ENCODE measurements around the gene RNF31. TPM values are rescaled to one million over a fixed set of nuclear protein-coding genes. Genes with fewer than 3 reads are reported as not detected.

Gene RNF31
- total RNA-seq, 4 donors from 2014 or later, result 56.7 to 258 (median 71.2) TPM

DNA sequence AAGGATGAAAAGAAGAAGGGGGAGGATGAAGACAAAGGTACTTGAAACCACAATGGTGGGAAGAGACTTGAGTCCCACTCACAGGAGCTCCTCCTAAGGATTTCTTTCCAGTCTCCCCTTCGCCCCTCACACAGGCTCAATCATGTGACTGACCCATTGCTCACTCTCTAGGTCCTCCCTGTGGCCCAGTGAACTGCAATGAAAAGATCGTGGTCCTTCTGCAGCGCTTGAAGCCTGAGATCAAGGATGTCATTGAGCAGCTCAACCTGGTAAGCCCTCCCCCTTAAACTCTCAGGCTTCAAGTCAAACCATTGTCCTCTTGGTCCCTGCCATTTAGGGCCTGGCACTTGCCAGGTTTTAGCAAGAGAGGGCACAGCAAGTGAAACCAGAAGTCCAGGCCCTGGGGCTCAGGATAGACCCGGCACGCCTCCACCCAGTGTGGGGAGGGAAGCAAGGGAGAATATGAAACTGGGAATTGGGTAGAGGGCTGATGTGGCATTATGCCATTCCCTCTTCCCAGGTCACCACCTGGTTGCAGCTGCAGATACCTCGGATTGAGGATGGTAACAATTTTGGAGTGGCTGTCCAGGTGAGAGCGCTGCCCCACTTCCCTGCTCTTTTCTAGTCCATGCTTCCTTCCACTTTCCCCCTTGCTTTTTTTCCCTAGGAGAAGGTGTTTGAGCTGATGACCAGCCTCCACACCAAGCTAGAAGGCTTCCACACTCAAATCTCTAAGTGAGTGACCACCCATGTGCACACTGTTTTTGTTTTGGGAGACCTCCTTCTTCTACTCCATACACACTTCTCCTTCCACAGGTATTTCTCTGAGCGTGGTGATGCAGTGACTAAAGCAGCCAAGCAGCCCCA is 9.5 kb upstream of the RNF31 start:
- 60 to 85% methylated on average over 1 to 8 of the region's 8 CpGs for WGBS, 2 donors (ENCODE audit: low coverage in 1 of 2)
- in situ Hi-C loops (cut with MboI; ENCODE audit: low pct_ligation_motif_present in 1 of 4, low pct_unique_long_range_greater_than_20kb in 1 of 4, low sequenced_read_pairs in 3 of 4), result no loop called here
- Histone ChIP-seq H3K27me3 (no peaks in the 10 kb centered on the region), H3K27ac (peak overlapping the region in 3 of 4 donors; percentile 93 to 98 (median 97)), H3K4me1 (peaks cover 24 to 54% (median 39%) of the 10 kb centered on the region in 4 donors), H3K4me3 (no peak overlapping the region), H3K36me3 (peaks cover 0 to 19% (median 2%) of the 10 kb centered on the region in 4 donors), H3K9me3 (no peaks in the 10 kb centered on the region)
- TF ChIP-seq, protein P1, sequence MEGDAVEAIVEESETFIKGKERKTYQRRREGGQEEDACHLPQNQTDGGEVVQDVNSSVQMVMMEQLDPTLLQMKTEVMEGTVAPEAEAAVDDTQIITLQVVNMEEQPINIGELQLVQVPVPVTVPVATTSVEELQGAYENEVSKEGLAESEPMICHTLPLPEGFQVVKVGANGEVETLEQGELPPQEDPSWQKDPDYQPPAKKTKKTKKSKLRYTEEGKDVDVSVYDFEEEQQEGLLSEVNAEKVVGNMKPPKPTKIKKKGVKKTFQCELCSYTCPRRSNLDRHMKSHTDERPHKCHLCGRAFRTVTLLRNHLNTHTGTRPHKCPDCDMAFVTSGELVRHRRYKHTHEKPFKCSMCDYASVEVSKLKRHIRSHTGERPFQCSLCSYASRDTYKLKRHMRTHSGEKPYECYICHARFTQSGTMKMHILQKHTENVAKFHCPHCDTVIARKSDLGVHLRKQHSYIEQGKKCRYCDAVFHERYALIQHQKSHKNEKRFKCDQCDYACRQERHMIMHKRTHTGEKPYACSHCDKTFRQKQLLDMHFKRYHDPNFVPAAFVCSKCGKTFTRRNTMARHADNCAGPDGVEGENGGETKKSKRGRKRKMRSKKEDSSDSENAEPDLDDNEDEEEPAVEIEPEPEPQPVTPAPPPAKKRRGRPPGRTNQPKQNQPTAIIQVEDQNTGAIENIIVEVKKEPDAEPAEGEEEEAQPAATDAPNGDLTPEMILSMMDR (IDR thresholded peaks at IDR 0.05), result no peak
- TF ChIP-seq POLR2A (IDR thresholded peaks at IDR 0.05) (no peak), POLR2AphosphoS5 (IDR thresholded peaks at IDR 0.05) (no peak), EP300 (IDR thresholded peaks at IDR 0.05; ENCODE audit: low read depth) (no peak)
- DNase-seq, result no peak
- intact Hi-C loops (cut with DNase I; ENCODE audit: low total_unique reads), result loop anchor here (5.0 kb wide), 1 partner anchor 160 kb away; the partner anchor contains the start of genes DHRS1 and NOP9

DNA sequence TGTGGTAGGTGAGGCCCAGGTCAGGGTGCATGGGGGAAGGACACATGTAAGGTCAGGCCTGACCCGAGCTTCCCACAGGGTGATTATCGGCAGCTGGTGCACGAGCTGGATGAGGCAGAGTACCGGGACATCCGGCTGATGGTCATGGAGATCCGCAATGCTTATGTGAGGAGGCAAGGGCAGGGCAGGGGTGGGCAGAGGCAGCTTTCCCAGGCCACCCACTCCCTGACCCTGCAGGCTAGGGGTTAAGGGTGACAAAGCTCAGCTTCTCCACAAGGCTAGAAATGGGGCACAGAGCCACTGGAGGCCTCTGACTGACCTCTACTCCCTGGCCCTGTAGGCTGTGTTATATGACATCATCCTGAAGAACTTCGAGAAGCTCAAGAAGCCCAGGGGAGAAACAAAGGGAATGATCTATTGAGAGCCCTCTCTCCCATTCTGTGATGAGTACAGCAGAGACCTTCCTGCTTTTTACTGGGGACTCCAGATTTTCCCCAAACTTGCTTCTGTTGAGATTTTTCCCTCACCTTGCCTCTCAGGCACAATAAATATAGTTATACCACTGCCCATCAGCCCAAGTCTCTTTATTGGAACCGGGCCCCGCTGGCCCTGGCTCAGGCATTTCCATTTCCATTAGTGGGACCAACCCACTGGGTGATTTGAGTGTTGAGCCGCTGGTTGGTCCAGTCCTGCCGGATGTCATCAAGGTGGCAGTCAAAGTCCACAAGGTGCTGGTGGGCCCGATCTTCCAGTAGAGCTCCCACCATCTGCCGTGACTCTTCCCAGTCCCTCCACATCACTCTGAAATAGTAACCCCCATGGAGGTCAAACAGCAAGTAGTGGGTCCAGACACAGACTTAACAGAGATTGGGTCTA is 8.7 kb upstream of the RNF31 start:
- Histone ChIP-seq H3K36me3 (peaks cover 0 to 19% (median 2%) of the 10 kb centered on the region in 4 donors), H3K9me3 (no peaks in the 10 kb centered on the region), H3K4me3 (no peak overlapping the region), H3K4me1 (peaks cover 24 to 62% (median 40%) of the 10 kb centered on the region in 4 donors), H3K27ac (no peak overlapping the region), H3K27me3 (no peaks in the 10 kb centered on the region)
- intact Hi-C loops (cut with DNase I; ENCODE audit: low total_unique reads) (loop anchor here (5.0 kb wide), 1 partner anchor 159 kb away; the partner anchor contains the start of genes DHRS1 and NOP9), in situ Hi-C loops (cut with MboI; ENCODE audit: low pct_ligation_motif_present in 1 of 4, low pct_unique_long_range_greater_than_20kb in 1 of 4, low sequenced_read_pairs in 3 of 4) (no loop called here)
- TF ChIP-seq, protein P1 (IDR thresholded peaks at IDR 0.05), result no peak
- TF ChIP-seq POLR2AphosphoS5 (IDR thresholded peaks at IDR 0.05), result no peak
- no peak for TF ChIP-seq POLR2A (IDR thresholded peaks at IDR 0.05)
- TF ChIP-seq EP300 (IDR thresholded peaks at IDR 0.05; ENCODE audit: low read depth), result no peak
- 79 to 88% methylated on average over 3 to 13 of the region's 13 CpGs for WGBS, 2 donors (ENCODE audit: low coverage in 1 of 2)
- DNase-seq, result no peak

DNA sequence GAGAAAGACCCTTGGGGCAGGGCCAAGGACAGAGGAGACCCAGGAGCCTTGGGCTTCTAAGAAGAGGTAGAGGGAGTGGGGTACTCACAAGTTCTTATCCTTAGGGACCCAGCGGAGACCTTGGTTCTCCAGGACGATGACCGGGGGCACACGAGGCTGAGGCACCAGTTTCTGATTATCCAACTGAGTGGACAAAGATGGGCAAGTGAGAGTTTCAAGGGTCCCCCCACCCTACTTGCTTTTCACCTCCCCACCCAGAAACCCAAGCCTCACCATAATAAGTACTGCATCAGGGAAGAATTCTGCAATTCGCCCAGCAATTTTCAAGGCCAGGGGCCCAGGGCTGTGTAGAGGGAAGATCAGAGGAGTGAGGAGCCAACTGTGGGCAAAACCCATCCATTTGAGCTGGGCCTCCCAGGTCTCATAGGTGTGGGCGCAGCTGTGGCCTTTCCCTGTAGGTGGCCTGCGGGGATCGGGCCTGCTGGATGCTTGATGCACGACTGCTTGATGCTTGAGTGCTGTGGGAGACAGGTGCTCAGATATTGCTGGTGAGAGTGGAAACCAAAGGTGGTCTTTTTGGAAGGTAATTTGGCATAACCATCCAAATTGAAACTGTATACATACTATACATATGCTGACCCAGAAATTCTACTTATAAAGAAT is 7.9 kb upstream of the RNF31 start:
- Histone ChIP-seq H3K36me3 (peaks cover 0 to 19% (median 2%) of the 10 kb centered on the region in 4 donors), H3K27me3 (no peaks in the 10 kb centered on the region), H3K27ac (peak overlapping the region; percentile 91 to 99 (median 95)), H3K4me3 (no peak overlapping the region), H3K9me3 (no peaks in the 10 kb centered on the region), H3K4me1 (peaks cover 24 to 69% (median 42%) of the 10 kb centered on the region in 4 donors)
- no peak for DNase-seq
- intact Hi-C loops (cut with DNase I; ENCODE audit: low total_unique reads), result loop anchor here (5.0 kb wide), 1 partner anchor 158 kb away; the partner anchor contains the start of genes DHRS1 and NOP9
- WGBS, 2 donors (ENCODE audit: low coverage in 1 of 2), result 33 to 71% methylated on average over 1 to 9 of the region's 9 CpGs
- TF ChIP-seq POLR2AphosphoS5 (IDR thresholded peaks at IDR 0.05) (no peak), POLR2A (IDR thresholded peaks at IDR 0.05) (no peak)
- in situ Hi-C loops (cut with MboI; ENCODE audit: low pct_ligation_motif_present in 1 of 4, low pct_unique_long_range_greater_than_20kb in 1 of 4, low sequenced_read_pairs in 3 of 4), result no loop called here

DNA sequence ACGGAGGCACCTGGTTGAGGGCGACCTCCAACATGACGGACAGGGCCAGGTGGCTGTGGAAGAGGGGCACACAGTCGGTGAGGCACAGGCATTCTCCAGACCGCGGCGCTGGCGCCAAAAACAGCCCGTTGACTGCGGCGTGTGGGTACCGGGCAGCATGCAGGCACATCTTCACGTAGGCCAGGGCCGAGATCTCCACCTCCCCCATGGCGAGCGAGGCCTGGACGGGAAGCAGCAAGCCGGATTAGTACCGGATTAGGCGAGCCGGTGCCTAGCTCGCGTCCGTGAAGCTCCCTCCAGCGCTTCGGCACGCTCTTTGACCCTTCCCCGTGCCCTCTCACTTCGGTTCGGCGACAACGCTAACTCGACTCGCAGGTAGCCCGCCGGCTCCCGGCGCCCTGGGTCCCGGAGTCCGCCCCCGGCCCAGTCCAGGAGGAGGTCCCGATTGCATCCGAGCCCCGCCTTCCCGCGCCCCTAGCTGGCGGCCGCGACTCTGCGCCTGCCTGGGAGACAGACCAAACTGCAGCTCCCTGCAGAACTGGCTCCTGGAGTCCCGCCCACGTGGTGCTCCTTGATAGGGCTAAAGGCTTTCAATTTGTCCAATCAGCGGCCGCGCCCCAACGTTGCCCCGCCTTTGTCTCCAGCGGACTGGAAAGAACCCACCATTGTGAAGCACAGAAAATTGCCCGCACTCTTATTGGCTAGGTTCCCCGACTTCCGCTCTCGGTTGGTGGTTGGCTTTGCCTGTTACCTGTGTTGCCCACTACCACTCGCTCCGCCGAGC is 6.0 kb upstream of the RNF31 start, which contains the start of gene EMC9:
Gene EMC9, minus strand, starts transcription at position 495 of the 784 bp plus-strand sequence. Its CDS starts 287 bp downstream, at position 208.
- 1% methylated on average over 58 of the region's 65 CpGs; no CpG with 5 or more reads in 1 of the 2 donors for WGBS, 2 donors (ENCODE audit: low coverage in 1 of 2)
- intact Hi-C loops (cut with DNase I; ENCODE audit: low total_unique reads), result no loop called here
- TF ChIP-seq POLR2A (IDR thresholded peaks at IDR 0.05) (peak; percentile 89), EP300 (IDR thresholded peaks at IDR 0.05; ENCODE audit: low read depth) (no peak), POLR2AphosphoS5 (IDR thresholded peaks at IDR 0.05) (peak; percentile 88 to 92 (median 91))
- TF ChIP-seq, protein P1 (IDR thresholded peaks at IDR 0.05), result peak; percentile 49 to 92 (median 69)
- peaks cover 0 to 19% (median 2%) of the 10 kb centered on the region in 4 donors for H3K36me3 ChIP-seq
- in situ Hi-C loops (cut with MboI; ENCODE audit: low pct_ligation_motif_present in 1 of 4, low pct_unique_long_range_greater_than_20kb in 1 of 4, low sequenced_read_pairs in 3 of 4), result no loop called here
- peak within 1 kb of the TSS; percentile 91 to 99 (median 95) for H3K27ac ChIP-seq
- H3K4me3 ChIP-seq, result peak within 1 kb of the TSS; percentile 49 to 98 (median 73)
- no peaks in the 10 kb centered on the region for H3K9me3 ChIP-seq
- H3K4me1 ChIP-seq, result peaks cover 29 to 81% (median 47%) of the 10 kb centered on the region in 4 donors
- peak; percentile 100 for DNase-seq
- no peaks in the 10 kb centered on the region for H3K27me3 ChIP-seq

Measured in transverse colon (tissue), 4 donors.